WI38 (cell line): ENCODE data around the gene TRIO.
A peak's percentile ranks its signal among the peaks of the same experiment; 100 is the strongest.

ENCODE experiments used
- H3K4me3 ChIP-seq: 2 replicates; pipeline ENCODE4 v1.5.1; 2011; ENCODE audit warnings: low read depth, mild to moderate bottlenecking, control low read depth, low read length
- TF ChIP-seq, protein P1 (sequence below): IDR thresholded peaks from 2 replicates; pipeline ENCODE4 v1.5.1; 2012; ENCODE audit warnings: low read depth, mild to moderate bottlenecking, control low read depth, low read length

TRIO gene

DNA sequence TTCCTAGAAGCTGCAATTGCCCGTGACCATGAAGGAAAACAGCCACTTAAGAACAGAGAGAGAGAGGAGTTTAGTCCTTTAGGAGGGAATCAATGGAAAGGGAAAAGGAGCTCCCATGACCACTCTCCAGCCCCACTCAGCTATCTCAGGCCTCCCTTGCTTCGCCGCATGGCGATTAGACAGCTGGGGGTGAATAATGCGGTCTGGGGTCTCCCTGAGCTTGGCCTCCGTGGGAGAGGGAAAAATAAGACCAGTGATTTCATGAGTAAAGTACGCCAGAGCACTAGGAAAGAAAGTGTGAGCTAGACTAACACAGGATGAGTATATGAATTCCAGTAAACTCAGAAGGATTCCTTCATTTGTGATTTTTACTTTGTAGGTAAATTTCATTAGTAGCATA lies 180.3 kb downstream of the TRIO start:
- no peak overlapping the region for H3K4me3 ChIP-seq
- TF ChIP-seq, protein P1, sequence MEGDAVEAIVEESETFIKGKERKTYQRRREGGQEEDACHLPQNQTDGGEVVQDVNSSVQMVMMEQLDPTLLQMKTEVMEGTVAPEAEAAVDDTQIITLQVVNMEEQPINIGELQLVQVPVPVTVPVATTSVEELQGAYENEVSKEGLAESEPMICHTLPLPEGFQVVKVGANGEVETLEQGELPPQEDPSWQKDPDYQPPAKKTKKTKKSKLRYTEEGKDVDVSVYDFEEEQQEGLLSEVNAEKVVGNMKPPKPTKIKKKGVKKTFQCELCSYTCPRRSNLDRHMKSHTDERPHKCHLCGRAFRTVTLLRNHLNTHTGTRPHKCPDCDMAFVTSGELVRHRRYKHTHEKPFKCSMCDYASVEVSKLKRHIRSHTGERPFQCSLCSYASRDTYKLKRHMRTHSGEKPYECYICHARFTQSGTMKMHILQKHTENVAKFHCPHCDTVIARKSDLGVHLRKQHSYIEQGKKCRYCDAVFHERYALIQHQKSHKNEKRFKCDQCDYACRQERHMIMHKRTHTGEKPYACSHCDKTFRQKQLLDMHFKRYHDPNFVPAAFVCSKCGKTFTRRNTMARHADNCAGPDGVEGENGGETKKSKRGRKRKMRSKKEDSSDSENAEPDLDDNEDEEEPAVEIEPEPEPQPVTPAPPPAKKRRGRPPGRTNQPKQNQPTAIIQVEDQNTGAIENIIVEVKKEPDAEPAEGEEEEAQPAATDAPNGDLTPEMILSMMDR = no peak

DNA sequence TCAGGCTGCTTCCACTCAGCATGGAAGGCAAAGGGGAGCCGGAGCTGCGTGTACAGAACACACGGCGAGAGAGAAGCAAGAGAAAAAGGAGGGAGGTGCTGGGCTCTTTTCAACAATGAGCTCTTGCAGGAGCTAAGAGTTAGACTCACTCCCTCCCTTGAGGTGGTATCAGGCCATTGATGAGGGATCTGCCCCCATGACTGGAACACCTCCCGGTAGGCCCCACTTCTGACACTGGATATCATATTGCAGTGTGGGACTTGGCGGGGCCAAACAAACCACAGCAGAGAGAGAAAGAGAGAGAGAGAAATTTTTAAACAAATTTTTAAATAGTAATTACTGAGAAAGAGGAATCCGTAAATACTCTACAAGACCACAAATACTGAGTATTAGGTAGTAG lies 182.2 kb downstream of the TRIO start:
- TF ChIP-seq, protein P1 = no peak
- H3K4me3 ChIP-seq = no peak overlapping the region

DNA sequence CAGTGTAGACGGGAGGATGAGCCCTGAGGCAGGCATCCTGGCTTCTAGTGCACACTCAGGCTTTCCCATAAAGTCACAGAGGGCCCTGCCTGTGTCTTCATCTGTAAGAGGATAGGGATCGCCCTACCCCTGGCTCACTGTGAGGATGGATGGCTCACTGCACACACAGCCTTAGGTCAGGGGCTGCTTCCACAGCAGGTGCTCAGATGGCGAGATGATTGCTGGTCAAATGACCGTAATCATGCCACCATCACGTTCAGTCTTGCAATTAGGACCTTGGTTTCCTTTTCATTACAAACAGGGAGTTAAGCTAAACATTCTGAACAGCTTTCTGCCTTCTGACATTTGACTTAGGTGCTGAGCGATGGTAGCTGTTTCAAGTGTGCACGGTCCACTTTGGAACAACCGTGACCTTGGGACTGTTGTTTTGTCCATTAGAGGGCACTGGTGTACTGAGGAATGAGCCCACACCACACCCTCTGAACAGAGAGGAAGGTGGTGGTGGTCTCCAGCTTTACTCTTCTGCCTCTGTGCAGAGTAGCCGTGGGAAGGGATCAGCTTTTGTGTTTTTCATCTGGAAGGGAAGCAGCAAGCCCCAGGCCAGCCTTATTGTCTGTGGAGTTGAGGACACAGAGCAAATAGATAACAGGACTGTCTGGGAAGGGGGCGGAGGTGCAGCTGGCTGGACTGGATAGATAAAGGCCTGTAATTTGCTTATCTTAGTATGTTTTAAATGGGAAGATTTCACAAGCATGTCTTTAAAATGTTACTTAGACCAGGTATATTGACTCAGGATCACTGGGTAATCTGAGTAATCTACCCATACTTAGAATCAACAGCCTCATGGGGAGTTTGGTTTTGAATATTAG lies 183.1 kb downstream of the TRIO start:
- TF ChIP-seq, protein P1 = 0 out of 2 replicates have a peak, but pooled peaks have one; percentile 8
- no peak overlapping the region for H3K4me3 ChIP-seq

DNA sequence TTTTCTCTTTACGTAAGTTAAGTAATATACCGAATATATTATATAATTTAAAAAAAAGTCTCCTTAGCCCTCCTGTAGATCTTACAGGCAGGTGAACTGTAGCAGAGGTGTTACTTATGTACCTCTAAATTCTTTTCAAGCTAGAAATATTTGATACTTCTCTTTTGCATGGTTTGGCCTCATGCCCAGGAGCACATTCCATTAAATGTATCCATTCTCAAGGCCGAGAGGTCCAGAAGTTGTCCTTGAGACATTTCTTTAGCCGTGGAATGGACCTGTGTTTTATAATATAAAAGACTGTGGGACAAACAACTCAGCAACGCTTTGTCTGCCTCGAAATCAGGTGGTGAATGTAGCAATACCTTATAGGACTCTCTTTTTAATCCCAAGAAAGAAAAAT lies 184.5 kb downstream of the TRIO start:
- no peak overlapping the region for H3K4me3 ChIP-seq
- TF ChIP-seq, protein P1 = no peak

DNA sequence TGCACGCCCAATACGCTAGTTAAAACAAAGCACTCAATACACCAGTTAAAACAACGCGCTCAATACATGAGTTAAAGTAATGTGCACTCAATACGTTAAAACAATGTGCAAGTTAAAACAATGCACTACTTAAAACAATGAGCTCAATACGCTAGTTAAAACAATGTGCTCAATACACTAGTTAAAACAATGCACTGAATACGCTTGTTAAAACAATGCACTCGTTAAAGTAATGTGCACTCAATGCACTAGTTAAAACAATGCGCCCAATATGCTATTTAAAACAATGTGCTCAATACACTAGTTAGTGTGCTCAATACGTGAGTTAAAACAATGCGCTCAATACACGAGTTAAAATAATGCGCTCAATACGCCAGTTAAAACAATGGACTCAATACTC lies 185.0 kb downstream of the TRIO start:
- TF ChIP-seq, protein P1 = no peak

DNA sequence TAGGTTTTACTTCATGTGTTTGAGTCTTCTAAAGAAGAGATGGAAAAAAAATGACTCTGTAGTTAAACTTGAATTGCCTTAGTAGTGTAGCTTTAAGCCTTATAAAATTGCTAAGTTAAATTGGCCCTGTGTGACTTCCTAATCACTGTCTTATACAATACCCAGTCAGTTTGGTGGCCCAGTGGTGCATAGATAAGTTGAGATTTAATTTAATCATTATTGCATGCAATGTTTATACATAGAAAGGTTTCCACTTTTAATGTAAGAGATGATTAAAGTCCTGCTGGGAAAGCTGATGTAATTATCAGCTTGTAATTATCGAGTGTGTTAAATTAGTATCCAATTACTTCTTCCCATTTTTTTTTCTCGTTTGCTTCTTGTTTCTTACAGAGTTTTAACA lies 187.1 kb downstream of the TRIO start:
- TF ChIP-seq, protein P1 = no peak
- no peak overlapping the region for H3K4me3 ChIP-seq

More for the DNA sequence above, 185.0 kb downstream of the TRIO start:
- no peak overlapping the region for H3K4me3 ChIP-seq

DNA sequence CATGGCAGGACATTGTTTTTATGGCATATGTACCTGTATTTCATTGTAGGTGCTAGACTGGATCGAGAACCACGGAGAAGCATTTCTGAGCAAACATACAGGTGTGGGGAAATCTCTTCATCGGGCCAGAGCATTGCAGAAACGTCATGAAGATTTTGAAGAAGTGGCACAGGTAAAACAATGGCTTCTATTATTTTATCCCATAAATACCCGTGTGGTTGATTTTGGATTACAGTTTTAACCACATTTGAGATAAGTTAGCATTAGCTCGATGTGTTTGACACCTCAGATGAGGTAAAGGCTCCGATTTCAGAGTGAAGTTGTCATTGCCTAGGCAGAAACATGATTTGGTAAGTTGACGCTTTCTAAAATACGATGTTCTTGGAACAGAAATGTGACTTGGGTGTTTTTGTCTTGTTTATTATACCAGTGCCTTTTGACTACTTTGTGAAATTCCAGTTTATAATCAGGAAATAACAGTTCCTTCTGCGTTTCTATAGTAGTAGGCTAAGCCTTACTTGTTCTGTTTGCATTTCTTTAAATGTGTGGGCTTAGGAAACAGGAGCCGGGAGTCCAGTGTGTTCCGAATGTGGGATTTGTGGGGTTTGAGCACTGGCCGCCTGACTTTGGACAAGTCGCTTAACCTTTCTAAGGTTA lies 187.7 kb downstream of the TRIO start:
- H3K4me3 ChIP-seq = no peak overlapping the region
- TF ChIP-seq, protein P1 = no peak
